Measurements from ENCODE around the gene TIMM44. TPM values are rescaled to one million over a fixed set of nuclear protein-coding genes. Genes with fewer than 3 reads are reported as not detected.

Gene TIMM44
- total RNA-seq = 68.8 TPM

GRCh38 chr19:7943444-7944176 is at the start of gene TIMM44:
Gene TIMM44 (minus strand): TSS chr19:7943666. CDS start chr19:7943651, 15 bp downstream.
- DNase-seq = peak; percentile 100

DNA sequence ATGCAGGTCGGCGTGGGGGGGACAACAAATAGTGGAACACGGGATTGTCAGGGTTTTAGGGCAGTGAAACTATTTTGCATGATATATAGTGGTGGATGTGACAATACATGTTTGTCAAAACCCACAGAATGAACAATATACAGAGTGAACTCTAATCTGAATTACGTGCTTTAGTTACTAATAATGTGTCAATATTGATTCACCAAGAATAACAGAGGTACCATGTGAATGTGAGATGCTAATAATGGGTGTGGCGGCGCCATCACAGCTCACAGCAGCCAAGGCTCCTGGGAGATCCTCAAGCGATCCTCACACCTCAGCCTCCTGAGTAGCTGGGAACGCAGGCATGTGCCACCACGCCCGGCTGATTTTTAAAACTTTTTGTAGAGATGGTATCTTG is 49.1 kb upstream of the TIMM44 start:
- DNase-seq = no peak

DNA sequence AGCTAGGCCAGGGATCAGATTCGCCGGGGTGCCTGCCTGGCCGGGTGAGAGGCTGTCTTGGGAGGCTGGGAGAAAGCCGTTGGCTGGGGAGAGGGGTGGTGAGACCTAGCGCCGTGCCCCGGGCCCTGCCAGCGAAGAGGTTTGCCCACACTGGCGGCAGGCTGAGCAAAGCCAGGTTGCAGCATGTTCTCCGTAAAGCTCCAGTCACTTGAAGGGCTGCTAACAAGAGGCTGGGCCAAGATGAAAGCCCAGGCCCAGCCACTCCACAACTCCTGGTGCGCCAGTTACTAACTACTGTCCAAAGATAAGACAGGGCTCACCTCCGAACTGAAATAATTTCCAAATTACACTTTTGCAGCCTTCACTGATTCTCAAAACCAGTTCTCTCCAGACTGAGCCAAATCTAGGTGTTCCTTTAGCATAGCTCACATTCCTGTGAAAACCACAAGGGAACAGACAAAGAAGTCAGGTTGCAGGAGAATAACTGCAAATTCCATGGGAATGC is 45.7 kb upstream of the TIMM44 start:
- no peak for DNase-seq

DNA sequence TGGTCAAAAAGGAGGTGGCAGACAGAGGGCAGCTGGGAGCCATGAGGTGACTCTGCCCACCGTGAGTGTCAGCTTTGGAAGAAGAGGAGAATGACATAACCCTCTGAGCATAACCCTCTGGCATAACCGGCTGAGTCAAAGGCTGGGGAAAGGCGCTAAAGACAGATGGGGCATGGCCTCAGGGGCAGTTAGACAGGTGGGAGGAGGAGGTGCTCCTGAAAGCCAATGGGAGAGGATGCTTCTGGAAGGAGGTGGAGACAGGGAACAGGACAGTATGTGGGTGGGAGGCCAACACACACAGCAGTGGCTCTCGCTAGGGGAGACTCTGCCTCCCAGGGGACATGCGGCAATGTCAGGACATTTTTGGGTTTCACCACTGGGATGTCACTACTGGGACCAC is 44.8 kb upstream of the TIMM44 start:
- DNase-seq = no peak

DNA sequence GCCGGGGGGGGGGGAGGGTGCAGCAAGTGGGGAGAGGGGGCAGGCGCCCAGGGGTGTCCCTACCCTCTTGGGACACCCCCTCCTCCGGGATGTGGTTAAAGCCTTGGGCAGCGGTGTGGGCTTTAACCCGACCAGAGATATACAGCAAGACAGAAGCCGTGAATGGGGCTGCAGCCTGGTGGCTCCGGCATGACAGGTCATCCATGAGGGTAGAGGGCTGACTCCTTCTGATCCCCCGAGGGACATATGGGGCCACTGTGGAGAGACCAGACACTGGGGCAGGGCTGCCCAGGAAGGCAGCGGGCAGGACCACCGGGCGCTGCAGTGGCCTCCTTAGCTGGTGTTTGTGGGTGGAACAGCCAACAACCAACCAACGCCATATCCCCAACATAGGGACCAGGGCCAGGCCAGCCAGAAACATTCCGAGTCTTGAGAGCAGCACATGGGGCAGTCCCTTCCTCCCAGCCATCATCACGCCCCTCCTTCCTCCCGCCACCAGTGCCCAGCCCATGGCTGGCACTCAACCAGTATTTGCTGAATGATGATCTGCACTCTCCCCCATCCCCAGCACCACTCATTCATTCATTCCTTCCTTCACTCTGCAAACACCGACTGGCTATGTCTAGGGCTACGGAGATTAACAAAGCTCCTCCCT is 43.8 kb upstream of the TIMM44 start:
- DNase-seq = no peak

GRCh38 chr19:7986321-7987113 is 43.1 kb upstream of the TIMM44 start:
- no peak for DNase-seq

GRCh38 chr19:7985481-7985911 is 42.0 kb upstream of the TIMM44 start:
- DNase-seq = no peak

GRCh38 chr19:7983995-7984837 is 40.8 kb upstream of the TIMM44 start:
- DNase-seq = no peak

DNA sequence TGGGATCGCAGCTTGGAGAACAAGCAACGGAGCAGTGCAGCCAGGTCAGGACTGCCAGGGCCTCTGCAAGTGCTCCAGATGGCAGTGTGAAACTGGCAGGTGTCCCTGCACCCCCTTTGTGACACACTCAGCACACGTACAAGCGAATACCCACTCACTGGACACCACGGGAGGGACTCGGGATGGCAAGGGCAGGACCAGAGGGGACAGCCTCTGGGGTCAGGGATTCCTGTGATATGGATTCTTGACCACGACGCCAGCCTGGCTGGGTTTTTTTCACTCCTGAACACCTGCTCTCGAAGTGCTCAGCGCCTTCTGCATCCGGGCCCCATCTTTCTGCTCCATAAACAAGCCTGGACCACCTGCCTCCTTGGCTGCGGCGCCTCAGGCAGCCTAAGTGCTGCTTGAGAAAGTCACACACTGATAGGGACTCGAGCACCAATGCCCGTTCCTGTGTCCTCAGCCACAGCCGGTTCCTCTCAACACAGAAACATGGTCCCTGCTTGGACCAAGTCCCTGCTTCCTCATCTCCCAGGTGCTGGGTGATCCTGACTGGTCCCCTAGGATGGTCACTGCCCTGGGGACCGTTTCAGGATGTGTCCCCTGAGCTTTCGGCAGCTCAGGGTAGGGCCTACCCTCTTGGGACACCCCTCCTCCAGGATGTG is 40.0 kb upstream of the TIMM44 start:
- DNase-seq = no peak

GRCh38 chr19:7982651-7983099 is 39.2 kb upstream of the TIMM44 start:
- no peak for DNase-seq

DNA sequence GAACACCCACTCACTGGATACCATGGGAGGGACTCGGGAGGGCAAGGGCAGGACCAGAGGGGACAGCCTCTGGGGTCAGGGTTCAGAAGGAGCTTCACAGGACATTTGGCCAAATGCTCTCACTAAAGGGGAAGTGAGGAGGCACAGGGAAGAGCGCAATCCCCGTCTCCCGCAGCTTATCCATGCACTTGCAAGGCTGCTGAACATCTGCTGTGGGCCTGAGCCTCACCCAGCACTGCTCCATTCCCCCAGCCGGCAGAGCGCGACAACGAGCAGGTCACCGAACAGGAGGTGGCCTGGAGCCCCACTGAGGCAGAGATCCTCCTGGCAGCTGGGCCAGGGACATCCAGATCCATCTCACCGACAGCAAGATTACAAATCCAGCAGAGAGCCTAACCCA is 38.6 kb upstream of the TIMM44 start:
- no peak for DNase-seq

DNA sequence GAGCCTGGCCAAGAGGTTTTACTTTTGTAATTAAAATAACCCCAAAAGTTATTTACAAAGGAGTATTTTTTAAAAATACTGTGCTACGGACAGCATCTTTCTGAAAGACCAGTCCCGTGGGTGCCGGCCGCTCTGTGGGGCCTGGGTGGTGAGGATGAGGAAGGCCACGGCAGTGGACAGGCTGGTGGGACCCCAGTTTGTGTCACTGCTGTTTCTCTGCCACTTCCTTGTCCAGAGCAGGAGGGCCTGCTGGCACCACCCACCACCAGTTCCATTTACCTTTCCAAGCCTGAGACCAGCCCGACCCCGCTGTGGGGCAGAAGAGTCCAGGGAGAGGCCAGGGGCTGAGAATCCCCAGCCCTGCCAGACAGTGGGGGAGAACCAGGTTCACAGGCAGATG is 38.2 kb upstream of the TIMM44 start:
- DNase-seq = no peak

DNA sequence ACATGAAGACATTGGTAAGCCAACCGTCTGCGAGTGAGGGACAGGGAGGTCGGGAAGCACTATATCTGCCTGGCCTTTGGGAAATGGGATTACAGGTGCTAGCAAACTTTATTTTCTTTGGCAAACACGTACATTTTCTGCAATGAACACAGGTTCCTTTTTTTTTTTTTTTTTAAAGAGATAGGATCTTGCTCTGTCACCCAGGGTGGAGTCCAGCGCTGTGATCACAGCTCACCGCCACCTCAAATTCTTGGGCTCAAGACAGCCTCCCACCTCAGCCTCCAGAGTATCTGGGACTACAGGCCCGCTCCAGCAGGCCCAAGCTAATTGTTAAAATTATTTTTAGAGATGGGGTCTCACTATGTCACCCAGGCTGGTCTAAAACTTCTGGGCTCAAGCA is 37.7 kb upstream of the TIMM44 start:
- DNase-seq = no peak

GRCh38 chr19:7980635-7981121 is 37.2 kb upstream of the TIMM44 start:
- DNase-seq = no peak

DNA sequence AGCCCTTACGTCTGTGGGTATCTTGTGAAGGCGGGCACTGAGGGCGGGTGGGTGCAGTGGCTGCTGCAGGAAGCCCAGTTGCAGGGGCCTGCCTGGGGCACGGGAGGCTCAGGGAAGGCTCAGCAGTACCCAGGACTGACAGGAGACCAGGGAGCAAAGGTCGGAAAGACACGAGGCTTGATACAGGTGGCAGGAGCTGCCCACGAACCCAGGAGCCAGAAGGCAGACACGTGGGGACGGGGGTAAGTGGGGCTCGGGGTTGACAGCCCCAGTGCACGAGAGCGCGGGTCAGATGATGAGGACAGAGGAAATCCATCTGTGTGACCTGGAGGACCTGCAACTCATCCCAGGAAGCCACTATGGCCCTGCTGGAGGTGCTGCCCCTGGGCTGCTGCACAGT is 36.7 kb upstream of the TIMM44 start:
- DNase-seq = no peak

GRCh38 chr19:7979559-7979958 is 36.1 kb upstream of the TIMM44 start:
- no peak for DNase-seq

DNA sequence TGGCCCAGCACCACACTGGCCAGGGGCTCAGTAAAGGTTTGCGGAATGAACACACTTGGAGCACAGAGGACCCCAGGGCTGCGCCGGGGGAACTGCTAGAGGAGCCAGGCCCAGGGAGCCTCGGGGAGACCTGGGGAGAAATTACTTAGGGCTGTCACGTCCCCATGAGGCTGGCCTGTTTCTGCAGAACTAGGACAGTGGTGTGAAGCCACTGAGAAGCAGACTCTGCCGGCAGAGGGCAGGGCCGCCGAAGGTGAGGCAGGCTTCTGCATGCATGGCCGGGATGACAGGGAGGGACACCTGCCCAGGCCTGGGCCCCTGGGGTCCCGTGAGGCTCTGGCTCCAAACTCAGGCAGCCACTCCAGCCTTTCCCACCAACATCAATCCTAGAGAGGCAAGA is 35.5 kb upstream of the TIMM44 start:
- DNase-seq = no peak

DNA sequence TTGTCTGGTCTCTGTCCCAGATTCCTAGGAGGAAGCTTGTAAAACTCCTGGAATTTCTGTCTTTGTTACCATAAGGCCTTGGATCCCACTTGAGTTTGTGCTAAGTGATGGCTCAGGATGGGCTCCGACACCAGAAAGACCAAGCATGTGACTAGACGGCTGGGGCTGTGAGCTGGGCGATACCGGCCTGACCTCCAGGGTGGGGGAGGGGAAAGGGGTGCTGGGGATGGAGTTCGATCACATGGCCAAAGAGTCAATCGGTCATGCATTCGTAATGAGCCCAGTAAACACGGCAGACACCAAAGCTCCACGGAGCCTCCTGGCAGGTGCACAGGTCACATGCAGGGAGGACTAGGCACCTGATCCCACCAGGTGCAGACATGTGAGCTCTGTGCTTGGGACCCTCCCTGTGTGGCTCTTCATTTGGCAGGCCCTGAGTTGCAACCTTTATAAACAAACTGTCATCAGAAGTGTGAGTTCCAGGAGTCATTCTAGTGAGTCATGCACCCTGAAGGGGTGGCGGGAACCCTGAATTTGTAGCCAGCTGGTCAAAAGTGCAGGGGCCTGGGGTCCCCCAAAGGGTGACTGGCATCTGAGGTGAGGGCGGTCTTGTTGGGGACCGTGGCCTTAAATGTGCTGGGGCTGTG is 34.8 kb upstream of the TIMM44 start:
- no peak for DNase-seq

- no peak for DNase-seq
Measured at GRCh38 chr19:7977723-7978040, 34.2 kb upstream of the TIMM44 start.

GRCh38 chr19:7977021-7977722 is 33.7 kb upstream of the TIMM44 start:
- no peak for DNase-seq

Measured in tongue (tissue), 2 donors.